Activated B cell treated with CpG ODN at 0.5 μM for 24 hours (primary cell): ENCODE data around the gene FETUB. TPM values are rescaled to one million over a fixed set of nuclear protein-coding genes. Genes with fewer than 3 reads are reported as not detected.

Experiments
- ATAC-seq: fragments of 200-7000 bp; cut with Tn5 transposase; one replicate; pipeline ENCODE4 v1.10.0; 2021; ENCODE audit warnings: low read depth, mild to moderate bottlenecking, moderate library complexity
- CTCF ChIA-PET: fragments of 350-600 bp; sonication (Branson Sonifier 250); formaldehyde crosslinking; loops from one replicate; lab custom pipeline; 2021; ENCODE audit warnings: antibody characterized with exemption; lab: Charles Lee
- POLR2A ChIA-PET: fragments of 350-600 bp; sonication (Branson Sonifier 250); formaldehyde crosslinking; loops from one replicate; lab custom pipeline; 2021; ENCODE audit warnings: antibody characterized with exemption; lab: Charles Lee
- DNase-seq: peaks from one replicate; pipeline ENCODE4 v3.0.0; 2022
- H3K27ac Mint-ChIP-seq: one replicate; pipeline ENCODE4 v1.8.0; 2020; ENCODE audit warnings: mixed read lengths
- H3K27me3 Mint-ChIP-seq: one replicate; pipeline ENCODE4 v1.8.0; 2021; ENCODE audit warnings: mixed read lengths
- H3K36me3 Mint-ChIP-seq: one replicate; pipeline ENCODE4 v1.8.0; 2021; ENCODE audit warnings: low read depth, mixed read lengths
- H3K4me1 Mint-ChIP-seq: one replicate; pipeline ENCODE4 v1.8.0; 2021; ENCODE audit warnings: mixed read lengths
- H3K4me3 Mint-ChIP-seq: one replicate; pipeline ENCODE4 v1.8.0; 2020; ENCODE audit warnings: mild to moderate bottlenecking, mixed read lengths
- H3K9me3 Mint-ChIP-seq: one replicate; pipeline ENCODE4 v1.8.0; 2020; ENCODE audit warnings: mixed read lengths
- intact Hi-C: fragments of 100-400 bp; cut with micrococcal nuclease; formaldehyde crosslinking; loops from one replicate; pipeline ENCODE4 v1.15.1; 2024
- total RNA-seq: library from RNA; stranded (reverse); gene quantifications from 2 replicates; pipeline ENCODE4 v1.2.3, GENCODE V29; 2022
- TF ChIP-seq, protein P1 (sequence below): fragments of 200-600 bp; IDR thresholded peaks from one replicate; pipeline ENCODE4 v1.8.0; 2022; ENCODE audit warnings: antibody characterized with exemption, mild to moderate bottlenecking

Gene FETUB
- total RNA-seq, 1 donor from 2014 or later, result not detected

DNA sequence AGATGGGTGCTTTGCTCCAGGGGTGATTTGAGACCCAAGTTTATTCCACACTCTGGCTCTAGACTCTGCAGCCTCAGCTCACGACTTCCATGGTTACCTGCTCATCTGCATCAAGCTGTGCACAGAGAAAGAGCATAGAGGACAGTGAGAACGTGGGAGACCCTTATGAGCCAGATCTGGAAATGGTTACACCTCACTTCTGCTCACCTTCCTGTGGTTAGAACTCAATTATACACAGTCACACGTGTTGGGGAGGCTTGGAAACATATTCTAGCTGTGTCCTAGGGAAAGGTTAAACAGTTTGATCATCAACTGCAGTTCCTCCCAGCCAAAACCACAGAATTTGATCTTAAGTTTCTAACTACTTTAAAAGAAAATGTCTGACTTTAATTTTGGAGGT lies 1.8 kb downstream of the FETUB start:
- H3K27me3 Mint-ChIP-seq, result peaks cover 22% of the 10 kb centered on the region
- intact Hi-C loops, result no loop called here
- CTCF ChIA-PET, result interaction anchor here (1.7 kb wide), 1 partner anchor 25 kb away, joined by 7 read pairs; no protein-coding TSS in a partner anchor

DNA sequence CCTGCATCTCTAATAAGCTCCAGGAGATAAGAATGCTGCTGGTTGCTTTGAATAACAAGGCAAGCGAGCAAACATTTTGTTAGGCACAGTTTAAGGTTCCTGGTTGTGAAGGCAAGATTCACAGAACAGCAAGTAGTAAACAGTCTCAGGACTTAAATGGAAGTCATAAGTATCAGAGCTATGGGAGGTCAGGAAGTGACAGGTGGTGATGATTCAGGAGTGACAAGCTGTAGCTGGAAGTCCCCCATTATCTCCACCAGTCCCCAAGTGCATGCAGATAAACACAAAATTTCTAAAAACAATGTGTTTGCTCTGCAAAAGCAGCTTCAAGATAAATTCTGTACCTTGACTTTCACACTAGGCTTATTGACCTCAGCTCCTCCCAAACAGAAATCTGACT lies 3.3 kb downstream of the FETUB start:
- H3K4me3 Mint-ChIP-seq, result no peak overlapping the region
- no peak for ATAC-seq
- H3K36me3 Mint-ChIP-seq, result no peaks in the 10 kb centered on the region
- POLR2A ChIA-PET, result interaction anchor here (1.0 kb wide), 1 partner anchor 140 kb away, joined by 3 read pairs; the partner anchor contains the start of gene EIF4A2
- H3K27ac Mint-ChIP-seq, result no peak overlapping the region
- H3K27me3 Mint-ChIP-seq, result peaks cover 22% of the 10 kb centered on the region
- TF ChIP-seq, protein P1, sequence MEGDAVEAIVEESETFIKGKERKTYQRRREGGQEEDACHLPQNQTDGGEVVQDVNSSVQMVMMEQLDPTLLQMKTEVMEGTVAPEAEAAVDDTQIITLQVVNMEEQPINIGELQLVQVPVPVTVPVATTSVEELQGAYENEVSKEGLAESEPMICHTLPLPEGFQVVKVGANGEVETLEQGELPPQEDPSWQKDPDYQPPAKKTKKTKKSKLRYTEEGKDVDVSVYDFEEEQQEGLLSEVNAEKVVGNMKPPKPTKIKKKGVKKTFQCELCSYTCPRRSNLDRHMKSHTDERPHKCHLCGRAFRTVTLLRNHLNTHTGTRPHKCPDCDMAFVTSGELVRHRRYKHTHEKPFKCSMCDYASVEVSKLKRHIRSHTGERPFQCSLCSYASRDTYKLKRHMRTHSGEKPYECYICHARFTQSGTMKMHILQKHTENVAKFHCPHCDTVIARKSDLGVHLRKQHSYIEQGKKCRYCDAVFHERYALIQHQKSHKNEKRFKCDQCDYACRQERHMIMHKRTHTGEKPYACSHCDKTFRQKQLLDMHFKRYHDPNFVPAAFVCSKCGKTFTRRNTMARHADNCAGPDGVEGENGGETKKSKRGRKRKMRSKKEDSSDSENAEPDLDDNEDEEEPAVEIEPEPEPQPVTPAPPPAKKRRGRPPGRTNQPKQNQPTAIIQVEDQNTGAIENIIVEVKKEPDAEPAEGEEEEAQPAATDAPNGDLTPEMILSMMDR, result no peak
- H3K4me1 Mint-ChIP-seq, result peaks cover 5% of the 10 kb centered on the region
- no peaks in the 10 kb centered on the region for H3K9me3 Mint-ChIP-seq
- CTCF ChIA-PET, result interaction anchor here (1.9 kb wide), 1 partner anchor 28 kb away, joined by 5 read pairs; no protein-coding TSS in a partner anchor
- no peak for DNase-seq
- intact Hi-C loops, result no loop called here

More for the DNA sequence above, 1.8 kb downstream of the FETUB start:
- Mint-ChIP-seq H3K36me3 (no peaks in the 10 kb centered on the region), H3K9me3 (no peaks in the 10 kb centered on the region), H3K4me1 (peaks cover 5% of the 10 kb centered on the region), H3K27ac (no peak overlapping the region), H3K4me3 (no peak overlapping the region)
- ATAC-seq, result no peak
- no peak for DNase-seq
- TF ChIP-seq, protein P1, result no peak
- POLR2A ChIA-PET, result no interaction called here

DNA sequence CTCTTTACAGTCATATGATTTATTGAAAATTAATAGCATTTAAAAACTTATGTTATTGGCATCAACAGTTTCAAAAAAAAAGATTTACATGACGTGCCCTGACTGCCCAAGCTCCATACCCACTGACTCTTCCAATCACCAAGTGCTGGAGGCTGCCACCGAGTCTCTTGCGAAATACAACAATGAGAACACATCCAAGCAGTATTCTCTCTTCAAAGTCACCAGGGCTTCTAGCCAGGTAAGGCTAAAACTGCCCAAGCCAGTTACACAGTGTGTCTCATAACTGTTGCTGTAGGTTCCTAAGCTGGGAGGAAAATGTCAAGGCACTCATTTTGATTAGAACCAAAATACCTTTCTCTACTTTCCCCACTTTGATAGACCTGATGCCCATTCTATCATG lies 4.5 kb downstream of the FETUB start:
- Mint-ChIP-seq H3K27me3 (peaks cover 20% of the 10 kb centered on the region), H3K36me3 (no peaks in the 10 kb centered on the region), H3K4me1 (peaks cover 5% of the 10 kb centered on the region), H3K27ac (no peak overlapping the region), H3K9me3 (no peaks in the 10 kb centered on the region), H3K4me3 (no peak overlapping the region)
- POLR2A ChIA-PET, result no interaction called here
- ATAC-seq, result no peak
- TF ChIP-seq, protein P1, result no peak
- intact Hi-C loops, result no loop called here
- no peak for DNase-seq
- CTCF ChIA-PET, result interaction anchor here (1.9 kb wide), 1 partner anchor 30 kb away, joined by 5 read pairs; no protein-coding TSS in a partner anchor

DNA sequence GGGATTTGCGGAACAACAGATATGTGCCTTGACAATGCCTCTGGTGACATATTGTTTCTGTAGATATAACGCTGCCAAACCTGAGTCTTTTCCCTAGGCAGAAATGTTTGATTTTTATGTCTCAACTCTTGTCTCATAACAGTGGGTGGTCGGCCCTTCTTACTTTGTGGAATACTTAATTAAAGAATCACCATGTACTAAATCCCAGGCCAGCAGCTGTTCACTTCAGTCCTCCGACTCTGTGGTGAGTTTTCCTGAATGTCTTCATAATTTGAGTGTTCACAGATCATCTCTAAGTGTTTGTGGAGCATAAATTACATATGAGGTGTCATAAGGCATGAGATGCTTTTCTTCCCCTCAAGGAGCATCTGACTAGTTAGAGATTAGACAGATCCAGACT lies 5.9 kb downstream of the FETUB start:
- TF ChIP-seq, protein P1, result no peak
- intact Hi-C loops, result no loop called here
- ATAC-seq (no peak), DNase-seq (no peak)
- CTCF ChIA-PET, result no interaction called here
- Mint-ChIP-seq H3K9me3 (no peaks in the 10 kb centered on the region), H3K27me3 (peaks cover 12% of the 10 kb centered on the region), H3K4me1 (peaks cover 5% of the 10 kb centered on the region), H3K4me3 (no peak overlapping the region), H3K27ac (no peak overlapping the region), H3K36me3 (no peaks in the 10 kb centered on the region)
- POLR2A ChIA-PET, result no interaction called here

DNA sequence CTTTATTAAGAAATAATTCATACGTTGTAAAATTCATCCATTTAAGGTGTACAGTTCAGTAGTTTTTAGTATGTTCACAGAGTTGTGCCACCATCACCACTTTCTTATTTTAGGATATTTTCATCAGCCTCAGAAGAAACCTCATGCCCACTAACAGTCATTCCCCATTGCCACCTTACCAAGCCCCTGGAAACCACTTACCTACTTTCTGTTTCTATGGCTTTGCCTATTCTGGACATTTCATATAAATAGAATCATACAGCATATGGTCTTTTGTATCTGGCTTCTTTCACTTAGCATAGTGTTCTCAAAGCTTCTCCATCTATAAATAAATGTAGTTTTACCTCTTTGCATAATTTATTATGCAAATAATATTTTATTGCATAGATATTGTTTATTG lies 6.6 kb downstream of the FETUB start:
- intact Hi-C loops, result no loop called here
- H3K27ac Mint-ChIP-seq, result no peak overlapping the region
- DNase-seq, result no peak
- ChIA-PET POLR2A (no interaction called here), CTCF (no interaction called here)
- H3K36me3 Mint-ChIP-seq, result no peaks in the 10 kb centered on the region
- H3K27me3 Mint-ChIP-seq, result peaks cover 8% of the 10 kb centered on the region
- ATAC-seq, result no peak
- H3K4me1 Mint-ChIP-seq, result peaks cover 8% of the 10 kb centered on the region
- TF ChIP-seq, protein P1, result no peak
- no peaks in the 10 kb centered on the region for H3K9me3 Mint-ChIP-seq
- H3K4me3 Mint-ChIP-seq, result no peak overlapping the region
